GM12878 (cell line): Measurements from ENCODE around the gene FICD. TPM values are rescaled to one million over a fixed set of nuclear protein-coding genes. Genes with fewer than 3 reads are reported as not detected.
A peak's percentile ranks its signal among the peaks of the same experiment; 100 is the strongest.

ENCODE experiments used
- ATF7 ChIP-seq: fragments of 450-650 bp; IDR thresholded peaks from 2 replicates; pipeline ENCODE4 v1.6.1; 2016; ENCODE audit warnings: low read depth, mild to moderate bottlenecking
- CEBPB ChIP-seq, 2 experiments: fragments of 150-350 bp in 1 of 2; IDR thresholded peaks; 2 replicates each; pipeline ENCODE4 v1.6.1; 2012 to 2014; ENCODE audit warnings: low read depth in 2 of 2, low read length in 2 of 2, borderline replicate concordance in 1 of 2, inconsistent platforms in 1 of 2
- CHD1 ChIP-seq: IDR thresholded peaks from 2 replicates; pipeline ENCODE4 v1.6.1; 2012; ENCODE audit warnings: low read depth, low read length, improper control_type of control experiment
- CREB1 ChIP-seq: IDR thresholded peaks from 2 replicates; pipeline ENCODE4 v1.6.1; 2012; ENCODE audit warnings: low read depth, mild to moderate bottlenecking, inconsistent platforms
- FOXK2 ChIP-seq: fragments of 450-650 bp; IDR thresholded peaks from 2 replicates; pipeline ENCODE4 v1.6.1; 2017; ENCODE audit warnings: mild to moderate bottlenecking, moderate library complexity
- FOXM1 ChIP-seq: IDR thresholded peaks from 2 replicates; pipeline ENCODE4 v1.6.1; 2012; ENCODE audit warnings: low read depth, mild to moderate bottlenecking, inconsistent platforms, low read length, moderate library complexity
- GABPA ChIP-seq: IDR thresholded peaks from 2 replicates; pipeline ENCODE4 v1.6.1; 2014; ENCODE audit warnings: antibody characterized with exemption, low read depth, mild to moderate bottlenecking, inconsistent platforms
- HDGF ChIP-seq: fragments of 450-650 bp; IDR thresholded peaks from 2 replicates; pipeline ENCODE4 v1.6.1; 2016; ENCODE audit warnings: antibody characterized with exemption
- IRF5 ChIP-seq: fragments of 450-650 bp; IDR thresholded peaks from 2 replicates; pipeline ENCODE4 v1.6.1; 2017; ENCODE audit warnings: borderline replicate concordance
- KLF5 ChIP-seq: fragments of 450-650 bp; IDR thresholded peaks from 2 replicates; pipeline ENCODE4 v1.6.1; 2014; ENCODE audit warnings: mild to moderate bottlenecking; ENCODE audit not compliant: partially characterized antibody
- MTA3 ChIP-seq: IDR thresholded peaks from 2 replicates; pipeline ENCODE4 v1.6.1; 2012; ENCODE audit warnings: low read length, inconsistent platforms, borderline replicate concordance
- PBX3 ChIP-seq: IDR thresholded peaks from 2 replicates; pipeline ENCODE4 v1.6.1; 2011; ENCODE audit warnings: mild to moderate bottlenecking, low read depth, low read length, moderate library complexity; ENCODE audit not compliant: insufficient replicate concordance
- PML ChIP-seq: IDR thresholded peaks from 2 replicates; pipeline ENCODE4 v1.6.1; 2012; ENCODE audit warnings: low read length, inconsistent platforms
- POLR2A ChIP-seq: IDR thresholded peaks from 2 replicates; pipeline ENCODE4 v1.6.1; 2011; ENCODE audit warnings: low read depth, mild to moderate bottlenecking, low read length
- RAD21 ChIP-seq: IDR thresholded peaks from 2 replicates; pipeline ENCODE4 v1.6.1; 2011; ENCODE audit warnings: mild to moderate bottlenecking, low read depth, low read length, moderate library complexity; ENCODE audit not compliant: insufficient read depth
- RCOR1 ChIP-seq: conservative IDR thresholded peaks from 2 replicates; pipeline ENCODE4 v1.6.1; 2012; ENCODE audit warnings: low read depth, low read length, improper control_type of control experiment
- RELA ChIP-seq: fragments of 450-650 bp; IDR thresholded peaks from 2 replicates; pipeline ENCODE4 v1.8.0; 2014; ENCODE audit warnings: borderline replicate concordance; ENCODE audit not compliant: partially characterized antibody
- SREBF2 ChIP-seq: IDR thresholded peaks from 2 replicates; pipeline ENCODE4 v1.6.1; 2012; ENCODE audit warnings: mild to moderate bottlenecking, low read length
- YY1 ChIP-seq: IDR thresholded peaks from 2 replicates; pipeline ENCODE4 v1.6.1; 2011; ENCODE audit warnings: low read depth, mild to moderate bottlenecking, low read length
- ZNF384 ChIP-seq: IDR thresholded peaks from 2 replicates; pipeline ENCODE4 v1.6.1; 2012; ENCODE audit warnings: low read depth, mild to moderate bottlenecking, low read length, improper control_type of control experiment, borderline replicate concordance
- ZNF622 ChIP-seq: fragments of 450-650 bp; IDR thresholded peaks from 2 replicates; pipeline ENCODE4 v1.6.1; 2017; ENCODE audit warnings: mild to moderate bottlenecking, inconsistent platforms
- polyA plus RNA-seq, 11 experiments: library from polyadenylated mRNA; depleted of rRNA in 4 of 11; unstranded in 6 of 11; stranded (reverse) in 5 of 11; fragments of >200 nt; fragmentation: Nextera tagmentation in 4 of 11; fragmentation: Illumina TruSeq in 1 of 11; extraction: Ambion mirVana in 4 of 11; extraction: Trizol in 1 of 11; gene quantifications; 1 replicate in 1 of 11; 2 replicates in 10 of 11; pipeline versions ENCODE4 v1.2.1 to v1.2.3, GENCODE V29; 2011 to 2016; ENCODE audit warnings: inconsistent platforms in 2 of 11, missing spikeins in 2 of 11, low read depth in 1 of 11
- total RNA-seq, 4 experiments: library from RNA; depleted of rRNA in 3 of 4; stranded (reverse); fragments of >200 nt in 3 of 4; fragmentation: Illumina TruSeq in 1 of 4; extraction: Trizol in 1 of 4; gene quantifications; 2 replicates each; pipeline versions ENCODE4 v1.2.1 to v1.2.3, GENCODE V29; 2013 to 2021
- TF ChIP-seq, protein P1 (sequence below): fragments of 450-650 bp; IDR thresholded peaks from 2 replicates; pipeline ENCODE4 v1.6.1; 2018; ENCODE audit warnings: mild to moderate bottlenecking, low read depth, moderate library complexity; ENCODE audit not compliant: partially characterized antibody
- TF ChIP-seq, protein P2 (sequence below): fragments of 450-650 bp; formaldehyde crosslinking; IDR thresholded peaks from 2 replicates; pipeline ENCODE4 v1.4.0; 2020; ENCODE audit warnings: mild to moderate bottlenecking, moderate library complexity

Gene FICD
- total and polyA plus RNA-seq, 10 of the 15 experiments (the other 5 are each of a cell fraction or from before 2014, with no cell fraction given) = 1.1 to 9.4 (median 4.3) TPM

- TF ChIP-seq RAD21 (no peak; the same call in 1 of the 2 replicates), YY1 (no peak), POLR2A (peak; percentile 47), PBX3 (peak; percentile 70), SREBF2 (no peak), CREB1 (no peak), RCOR1 (no peak), RELA (peak; percentile 96), KLF5 (peak; percentile 87), FOXM1 (no peak), HDGF (peak; percentile 80; the same call in 1 of the 2 replicates), ATF7 (peak; percentile 98), ZNF622 (no peak), CHD1 (no peak), GABPA (no peak), ZNF384 (no peak), CEBPB (IDR thresholded peaks at IDR 0.05; ENCODE audit: borderline replicate concordance in 1 of 2, low read depth in 2 of 2, low read length in 2 of 2) (no peak), IRF5 (no peak), FOXK2 (no peak), MTA3 (no peak), PML (no peak)
- TF ChIP-seq, protein P1, sequence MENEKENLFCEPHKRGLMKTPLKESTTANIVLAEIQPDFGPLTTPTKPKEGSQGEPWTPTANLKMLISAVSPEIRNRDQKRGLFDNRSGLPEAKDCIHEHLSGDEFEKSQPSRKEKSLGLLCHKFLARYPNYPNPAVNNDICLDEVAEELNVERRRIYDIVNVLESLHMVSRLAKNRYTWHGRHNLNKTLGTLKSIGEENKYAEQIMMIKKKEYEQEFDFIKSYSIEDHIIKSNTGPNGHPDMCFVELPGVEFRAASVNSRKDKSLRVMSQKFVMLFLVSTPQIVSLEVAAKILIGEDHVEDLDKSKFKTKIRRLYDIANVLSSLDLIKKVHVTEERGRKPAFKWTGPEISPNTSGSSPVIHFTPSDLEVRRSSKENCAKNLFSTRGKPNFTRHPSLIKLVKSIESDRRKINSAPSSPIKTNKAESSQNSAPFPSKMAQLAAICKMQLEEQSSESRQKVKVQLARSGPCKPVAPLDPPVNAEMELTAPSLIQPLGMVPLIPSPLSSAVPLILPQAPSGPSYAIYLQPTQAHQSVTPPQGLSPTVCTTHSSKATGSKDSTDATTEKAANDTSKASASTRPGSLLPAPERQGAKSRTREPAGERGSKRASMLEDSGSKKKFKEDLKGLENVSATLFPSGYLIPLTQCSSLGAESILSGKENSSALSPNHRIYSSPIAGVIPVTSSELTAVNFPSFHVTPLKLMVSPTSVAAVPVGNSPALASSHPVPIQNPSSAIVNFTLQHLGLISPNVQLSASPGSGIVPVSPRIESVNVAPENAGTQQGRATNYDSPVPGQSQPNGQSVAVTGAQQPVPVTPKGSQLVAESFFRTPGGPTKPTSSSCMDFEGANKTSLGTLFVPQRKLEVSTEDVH = peak; percentile 28
- TF ChIP-seq, protein P2, sequence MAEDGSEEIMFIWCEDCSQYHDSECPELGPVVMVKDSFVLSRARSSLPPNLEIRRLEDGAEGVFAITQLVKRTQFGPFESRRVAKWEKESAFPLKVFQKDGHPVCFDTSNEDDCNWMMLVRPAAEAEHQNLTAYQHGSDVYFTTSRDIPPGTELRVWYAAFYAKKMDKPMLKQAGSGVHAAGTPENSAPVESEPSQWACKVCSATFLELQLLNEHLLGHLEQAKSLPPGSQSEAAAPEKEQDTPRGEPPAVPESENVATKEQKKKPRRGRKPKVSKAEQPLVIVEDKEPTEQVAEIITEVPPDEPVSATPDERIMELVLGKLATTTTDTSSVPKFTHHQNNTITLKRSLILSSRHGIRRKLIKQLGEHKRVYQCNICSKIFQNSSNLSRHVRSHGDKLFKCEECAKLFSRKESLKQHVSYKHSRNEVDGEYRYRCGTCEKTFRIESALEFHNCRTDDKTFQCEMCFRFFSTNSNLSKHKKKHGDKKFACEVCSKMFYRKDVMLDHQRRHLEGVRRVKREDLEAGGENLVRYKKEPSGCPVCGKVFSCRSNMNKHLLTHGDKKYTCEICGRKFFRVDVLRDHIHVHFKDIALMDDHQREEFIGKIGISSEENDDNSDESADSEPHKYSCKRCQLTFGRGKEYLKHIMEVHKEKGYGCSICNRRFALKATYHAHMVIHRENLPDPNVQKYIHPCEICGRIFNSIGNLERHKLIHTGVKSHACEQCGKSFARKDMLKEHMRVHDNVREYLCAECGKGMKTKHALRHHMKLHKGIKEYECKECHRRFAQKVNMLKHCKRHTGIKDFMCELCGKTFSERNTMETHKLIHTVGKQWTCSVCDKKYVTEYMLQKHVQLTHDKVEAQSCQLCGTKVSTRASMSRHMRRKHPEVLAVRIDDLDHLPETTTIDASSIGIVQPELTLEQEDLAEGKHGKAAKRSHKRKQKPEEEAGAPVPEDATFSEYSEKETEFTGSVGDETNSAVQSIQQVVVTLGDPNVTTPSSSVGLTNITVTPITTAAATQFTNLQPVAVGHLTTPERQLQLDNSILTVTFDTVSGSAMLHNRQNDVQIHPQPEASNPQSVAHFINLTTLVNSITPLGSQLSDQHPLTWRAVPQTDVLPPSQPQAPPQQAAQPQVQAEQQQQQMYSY (CRISPR knock-in tag) = no peak
Observed at GRCh38 chr12:108568338-108569154, 53.5 kb downstream of the FICD start (continued).
